Measurements from ENCODE around the gene GABBR2.
"Not testable (repeated sequence)": the region's sequence is repeated elsewhere in the genome, so short reads cannot be mapped to it uniquely, and the experiment has no call there.

Gene GABBR2

GRCh38 chr9:98479967-98480847, 228.5 kb downstream of the GABBR2 start:
- H3K36me3 ChIP-seq (ENCODE audit: insufficient read depth, low read length), result no peaks in the 10 kb centered on the region
- H3K9ac ChIP-seq (ENCODE audit: low read length), result no peak overlapping the region
- H3K4me1 ChIP-seq (ENCODE audit: insufficient read depth, low read length), result no peaks in the 10 kb centered on the region
- H3K27ac ChIP-seq (ENCODE audit: low read depth, low read length), result no peak overlapping the region
- H3K4me3 ChIP-seq (ENCODE audit: low read depth in 1 of 2, low read length in 2 of 2), result no peak overlapping the region
- no peaks in the 10 kb centered on the region for H3K9me3 ChIP-seq (ENCODE audit: low read length)
- H3K27me3 ChIP-seq (ENCODE audit: control insufficient read depth in 1 of 2, insufficient read depth in 2 of 2, low read length in 2 of 2), result no peaks in the 10 kb centered on the region

- H3K36me3 ChIP-seq (ENCODE audit: insufficient read depth, low read length), result no peaks in the 10 kb centered on the region
- H3K9ac ChIP-seq (ENCODE audit: low read length), result no peak overlapping the region
- H3K4me1 ChIP-seq (ENCODE audit: insufficient read depth, low read length), result no peaks in the 10 kb centered on the region
- no peak overlapping the region for H3K27ac ChIP-seq (ENCODE audit: low read depth, low read length)
- no peaks in the 10 kb centered on the region for H3K27me3 ChIP-seq (ENCODE audit: control insufficient read depth in 1 of 2, insufficient read depth in 2 of 2, low read length in 2 of 2)
- H3K9me3 ChIP-seq (ENCODE audit: low read length), result no peaks in the 10 kb centered on the region
- no peak overlapping the region for H3K4me3 ChIP-seq (ENCODE audit: low read depth in 1 of 2, low read length in 2 of 2)
These were observed 229.3 kb downstream of the GABBR2 start for GRCh38 chr9:98479449-98479848.

- Histone ChIP-seq H3K9ac (ENCODE audit: low read length) (no peak overlapping the region), H3K27me3 (ENCODE audit: control insufficient read depth in 1 of 2, insufficient read depth in 2 of 2, low read length in 2 of 2) (no peaks in the 10 kb centered on the region), H3K36me3 (ENCODE audit: insufficient read depth, low read length) (no peaks in the 10 kb centered on the region), H3K4me3 (ENCODE audit: low read depth in 1 of 2, low read length in 2 of 2) (no peak overlapping the region), H3K27ac (ENCODE audit: low read depth, low read length) (no peak overlapping the region), H3K4me1 (ENCODE audit: insufficient read depth, low read length) (no peaks in the 10 kb centered on the region), H3K9me3 (ENCODE audit: low read length) (no peaks in the 10 kb centered on the region)
These were observed 230.9 kb downstream of the GABBR2 start for GRCh38 chr9:98477884-98478283.

GRCh38 chr9:98472216-98472615, 236.5 kb downstream of the GABBR2 start:
- H3K9ac ChIP-seq (ENCODE audit: low read length), result no peak overlapping the region
- no peak overlapping the region for H3K27ac ChIP-seq (ENCODE audit: low read depth, low read length)
- no peak overlapping the region for H3K4me3 ChIP-seq (ENCODE audit: low read depth in 1 of 2, low read length in 2 of 2)
- H3K27me3 ChIP-seq (ENCODE audit: control insufficient read depth in 1 of 2, insufficient read depth in 2 of 2, low read length in 2 of 2), result no peaks in the 10 kb centered on the region
- H3K4me1 ChIP-seq (ENCODE audit: insufficient read depth, low read length), result no peaks in the 10 kb centered on the region
- no peaks in the 10 kb centered on the region for H3K9me3 ChIP-seq (ENCODE audit: low read length)
- no peaks in the 10 kb centered on the region for H3K36me3 ChIP-seq (ENCODE audit: insufficient read depth, low read length)

GRCh38 chr9:98471185-98471584, 237.6 kb downstream of the GABBR2 start:
- Histone ChIP-seq H3K9me3 (ENCODE audit: low read length) (no peaks in the 10 kb centered on the region), H3K4me1 (ENCODE audit: insufficient read depth, low read length) (no peaks in the 10 kb centered on the region), H3K27ac (ENCODE audit: low read depth, low read length) (no peak overlapping the region), H3K27me3 (ENCODE audit: control insufficient read depth in 1 of 2, insufficient read depth in 2 of 2, low read length in 2 of 2) (no peaks in the 10 kb centered on the region), H3K4me3 (ENCODE audit: low read depth in 1 of 2, low read length in 2 of 2) (no peak overlapping the region), H3K36me3 (ENCODE audit: insufficient read depth, low read length) (no peaks in the 10 kb centered on the region), H3K9ac (ENCODE audit: low read length) (no peak overlapping the region)

GRCh38 chr9:98468567-98469239, 240.0 kb downstream of the GABBR2 start:
- H3K4me1 ChIP-seq (ENCODE audit: insufficient read depth, low read length), result no peaks in the 10 kb centered on the region
- H3K27ac ChIP-seq (ENCODE audit: low read depth, low read length), result no peak overlapping the region
- H3K36me3 ChIP-seq (ENCODE audit: insufficient read depth, low read length), result no peaks in the 10 kb centered on the region
- H3K27me3 ChIP-seq (ENCODE audit: control insufficient read depth in 1 of 2, insufficient read depth in 2 of 2, low read length in 2 of 2), result no peaks in the 10 kb centered on the region
- no peaks in the 10 kb centered on the region for H3K9me3 ChIP-seq (ENCODE audit: low read length)
- H3K9ac ChIP-seq (ENCODE audit: low read length), result no peak overlapping the region
- no peak overlapping the region for H3K4me3 ChIP-seq (ENCODE audit: low read depth in 1 of 2, low read length in 2 of 2)

GRCh38 chr9:98465799-98466198, 242.9 kb downstream of the GABBR2 start:
- no peaks in the 10 kb centered on the region for H3K36me3 ChIP-seq (ENCODE audit: insufficient read depth, low read length)
- no peaks in the 10 kb centered on the region for H3K27me3 ChIP-seq (ENCODE audit: control insufficient read depth in 1 of 2, insufficient read depth in 2 of 2, low read length in 2 of 2)
- no peaks in the 10 kb centered on the region for H3K9me3 ChIP-seq (ENCODE audit: low read length)
- no peak overlapping the region for H3K27ac ChIP-seq (ENCODE audit: low read depth, low read length)
- no peak overlapping the region for H3K4me3 ChIP-seq (ENCODE audit: low read depth in 1 of 2, low read length in 2 of 2)
- no peaks in the 10 kb centered on the region for H3K4me1 ChIP-seq (ENCODE audit: insufficient read depth, low read length)
- no peak overlapping the region for H3K9ac ChIP-seq (ENCODE audit: low read length)

- not testable (repeated sequence) for H3K4me1 ChIP-seq (ENCODE audit: insufficient read depth, low read length); H3K36me3 ChIP-seq (ENCODE audit: insufficient read depth, low read length); H3K27me3 ChIP-seq (ENCODE audit: control insufficient read depth in 1 of 2, insufficient read depth in 2 of 2, low read length in 2 of 2); H3K27ac ChIP-seq (ENCODE audit: low read depth, low read length); H3K9me3 ChIP-seq (ENCODE audit: low read length); H3K4me3 ChIP-seq (ENCODE audit: low read depth in 1 of 2, low read length in 2 of 2); H3K9ac ChIP-seq (ENCODE audit: low read length)
These were observed 244.5 kb downstream of the GABBR2 start for GRCh38 chr9:98464156-98464690.

- H3K27ac ChIP-seq (ENCODE audit: low read depth, low read length), result no peak overlapping the region
- no peaks in the 10 kb centered on the region for H3K36me3 ChIP-seq (ENCODE audit: insufficient read depth, low read length)
- no peaks in the 10 kb centered on the region for H3K27me3 ChIP-seq (ENCODE audit: control insufficient read depth in 1 of 2, insufficient read depth in 2 of 2, low read length in 2 of 2)
- no peak overlapping the region for H3K4me3 ChIP-seq (ENCODE audit: low read depth in 1 of 2, low read length in 2 of 2)
- H3K9ac ChIP-seq (ENCODE audit: low read length), result no peak overlapping the region
- no peaks in the 10 kb centered on the region for H3K4me1 ChIP-seq (ENCODE audit: insufficient read depth, low read length)
- H3K9me3 ChIP-seq (ENCODE audit: low read length), result peaks cover 6% of the 10 kb centered on the region
These were observed 246.4 kb downstream of the GABBR2 start for GRCh38 chr9:98462310-98462709.

- H3K4me3 ChIP-seq (ENCODE audit: low read depth in 1 of 2, low read length in 2 of 2), result no peak overlapping the region
- peaks cover 6% of the 10 kb centered on the region for H3K9me3 ChIP-seq (ENCODE audit: low read length)
- H3K36me3 ChIP-seq (ENCODE audit: insufficient read depth, low read length), result no peaks in the 10 kb centered on the region
- H3K27me3 ChIP-seq (ENCODE audit: control insufficient read depth in 1 of 2, insufficient read depth in 2 of 2, low read length in 2 of 2), result no peaks in the 10 kb centered on the region
- no peaks in the 10 kb centered on the region for H3K4me1 ChIP-seq (ENCODE audit: insufficient read depth, low read length)
- H3K9ac ChIP-seq (ENCODE audit: low read length), result no peak overlapping the region
- no peak overlapping the region for H3K27ac ChIP-seq (ENCODE audit: low read depth, low read length)
These were observed 248.0 kb downstream of the GABBR2 start for GRCh38 chr9:98460704-98461103.

GRCh38 chr9:98457726-98458370, 250.9 kb downstream of the GABBR2 start:
- Histone ChIP-seq H3K27me3 (ENCODE audit: control insufficient read depth in 1 of 2, insufficient read depth in 2 of 2, low read length in 2 of 2) (no peaks in the 10 kb centered on the region), H3K9me3 (ENCODE audit: low read length) (peaks cover 6% of the 10 kb centered on the region), H3K9ac (ENCODE audit: low read length) (no peak overlapping the region), H3K36me3 (ENCODE audit: insufficient read depth, low read length) (no peaks in the 10 kb centered on the region), H3K27ac (ENCODE audit: low read depth, low read length) (no peak overlapping the region), H3K4me1 (ENCODE audit: insufficient read depth, low read length) (no peaks in the 10 kb centered on the region), H3K4me3 (ENCODE audit: low read depth in 1 of 2, low read length in 2 of 2) (no peak overlapping the region)
